Immature natural killer cell (primary cell): ENCODE measurements around the gene ASB6. TPM values are rescaled to one million over a fixed set of nuclear protein-coding genes. Genes with fewer than 3 reads are reported as not detected.
"Not testable (repeated sequence)": the region's sequence is repeated elsewhere in the genome, so short reads cannot be mapped to it uniquely, and the experiment has no call there.

Experiments used
- DNase-seq, 3 donors: peaks; one replicate each; pipeline ENCODE4 v3.0.0; 2022; ENCODE audit warnings: mixed read lengths in 1 of 3
- H3K27ac Mint-ChIP-seq, 6 donors: one replicate each; pipeline ENCODE4 v1.8.0; 2020; ENCODE audit warnings: mixed read lengths in 6 of 6, mild to moderate bottlenecking in 5 of 6, inconsistent platforms in 4 of 6, moderate library complexity in 3 of 6
- H3K27me3 Mint-ChIP-seq, 3 donors: one replicate each; pipeline ENCODE4 v1.8.0; 2020 to 2021; ENCODE audit warnings: low read depth in 3 of 3, mild to moderate bottlenecking in 3 of 3, mixed read lengths in 3 of 3, moderate library complexity in 3 of 3, inconsistent platforms in 1 of 3
- H3K36me3 Mint-ChIP-seq, 3 donors: one replicate each; pipeline ENCODE4 v1.8.0; 2020; ENCODE audit warnings: mixed read lengths in 3 of 3, inconsistent platforms in 2 of 3, mild to moderate bottlenecking in 2 of 3
- H3K4me1 Mint-ChIP-seq, 2 donors: one replicate each; pipeline ENCODE4 v1.8.0; 2020; ENCODE audit warnings: inconsistent platforms in 2 of 2, mild to moderate bottlenecking in 2 of 2, mixed read lengths in 2 of 2, moderate library complexity in 1 of 2
- H3K4me3 Mint-ChIP-seq, 5 donors: one replicate each; pipeline ENCODE4 v1.8.0; 2020; ENCODE audit warnings: mild to moderate bottlenecking in 5 of 5, mixed read lengths in 5 of 5, inconsistent platforms in 3 of 5, moderate library complexity in 3 of 5
- H3K9me3 Mint-ChIP-seq, 6 donors: one replicate each; pipeline ENCODE4 v1.8.0; 2020; ENCODE audit warnings: mild to moderate bottlenecking in 6 of 6, mixed read lengths in 6 of 6, inconsistent platforms in 4 of 6, moderate library complexity in 3 of 6
- polyA plus RNA-seq, 3 donors: library from polyadenylated mRNA; unstranded; fragments of 300-500 nt; fragmentation: Illumina TruSeq; gene quantifications; one replicate each; pipeline ENCODE4 v1.2.3, GENCODE V29; 2021

ASB6 gene
- polyA plus RNA-seq, 3 donors from 2014 or later = 13.9 to 26.6 (median 19.9) TPM

GRCh38 chr9:129662239-129662638 lies 20.3 kb upstream of the ASB6 start:
- not testable (repeated sequence) for H3K36me3 Mint-ChIP-seq, H3K4me1 Mint-ChIP-seq, H3K27ac Mint-ChIP-seq

GRCh38 chr9:129661029-129661428 lies 19.1 kb upstream of the ASB6 start:
- no peak overlapping the region for H3K27ac Mint-ChIP-seq
- H3K4me1 Mint-ChIP-seq = peaks cover 0 to 3% of the 10 kb centered on the region in 2 donors
- no peaks in the 10 kb centered on the region for H3K36me3 Mint-ChIP-seq
- H3K4me3 Mint-ChIP-seq = no peak overlapping the region
- DNase-seq = no peak
- peaks cover 0 to 9% (median 3%) of the 10 kb centered on the region in 3 donors for H3K27me3 Mint-ChIP-seq
- peaks cover 0 to 2% (median 0%) of the 10 kb centered on the region in 6 donors for H3K9me3 Mint-ChIP-seq

More at GRCh38 chr9:129662239-129662638, 20.3 kb upstream of the ASB6 start:
- H3K9me3 Mint-ChIP-seq, H3K4me3 Mint-ChIP-seq, H3K27me3 Mint-ChIP-seq, DNase-seq: not testable (repeated sequence)

GRCh38 chr9:129656795-129657390 lies 14.9 kb upstream of the ASB6 start:
- no peak for DNase-seq
- peaks cover 0 to 3% (median 0%) of the 10 kb centered on the region in 3 donors for H3K27me3 Mint-ChIP-seq
- H3K36me3 Mint-ChIP-seq = no peaks in the 10 kb centered on the region
- H3K4me1 Mint-ChIP-seq = no peaks in the 10 kb centered on the region
- peaks cover 0 to 4% (median 0%) of the 10 kb centered on the region in 6 donors for H3K9me3 Mint-ChIP-seq
- H3K4me3 Mint-ChIP-seq = no peak overlapping the region
- H3K27ac Mint-ChIP-seq = no peak overlapping the region

- Mint-ChIP-seq H3K36me3 (no peaks in the 10 kb centered on the region), H3K27me3 (peaks cover 0 to 1% (median 0%) of the 10 kb centered on the region in 3 donors), H3K27ac (no peak overlapping the region), H3K4me3 (no peak overlapping the region), H3K4me1 (no peaks in the 10 kb centered on the region), H3K9me3 (peaks cover 0 to 4% (median 0%) of the 10 kb centered on the region in 6 donors)
- no peak for DNase-seq
These were observed 13.7 kb upstream of the ASB6 start for GRCh38 chr9:129655696-129656095.

- Mint-ChIP-seq H3K36me3 (no peaks in the 10 kb centered on the region), H3K4me3 (no peak overlapping the region), H3K27me3 (peaks cover 0 to 1% (median 0%) of the 10 kb centered on the region in 3 donors), H3K4me1 (no peaks in the 10 kb centered on the region), H3K27ac (no peak overlapping the region), H3K9me3 (peaks cover 0 to 4% (median 0%) of the 10 kb centered on the region in 6 donors)
- DNase-seq = no peak
These were observed 13.2 kb upstream of the ASB6 start for GRCh38 chr9:129655154-129655553.

GRCh38 chr9:129654554-129655040 lies 12.6 kb upstream of the ASB6 start:
- peaks cover 0 to 2% (median 0%) of the 10 kb centered on the region in 3 donors for H3K27me3 Mint-ChIP-seq
- H3K4me3 Mint-ChIP-seq = no peak overlapping the region
- peaks cover 0 to 4% (median 0%) of the 10 kb centered on the region in 6 donors for H3K9me3 Mint-ChIP-seq
- H3K4me1 Mint-ChIP-seq = no peaks in the 10 kb centered on the region
- H3K27ac Mint-ChIP-seq = no peak overlapping the region
- DNase-seq = no peak
- H3K36me3 Mint-ChIP-seq = no peaks in the 10 kb centered on the region

- Mint-ChIP-seq H3K9me3 (peaks cover 0 to 4% (median 0%) of the 10 kb centered on the region in 6 donors), H3K4me1 (no peaks in the 10 kb centered on the region), H3K27me3 (peaks cover 0 to 2% (median 0%) of the 10 kb centered on the region in 3 donors), H3K36me3 (no peaks in the 10 kb centered on the region), H3K4me3 (no peak overlapping the region), H3K27ac (no peak overlapping the region)
- DNase-seq = no peak
These were observed 12.0 kb upstream of the ASB6 start for GRCh38 chr9:129653823-129654553.

- Mint-ChIP-seq H3K27ac (no peak overlapping the region), H3K4me1 (no peaks in the 10 kb centered on the region), H3K4me3 (no peak overlapping the region), H3K27me3 (peaks cover 0 to 2% (median 0%) of the 10 kb centered on the region in 3 donors), H3K9me3 (no peaks in the 10 kb centered on the region), H3K36me3 (no peaks in the 10 kb centered on the region)
- no peak for DNase-seq
These were observed 8.8 kb upstream of the ASB6 start for GRCh38 chr9:129650680-129651235.

- Mint-ChIP-seq H3K4me1 (no peaks in the 10 kb centered on the region), H3K27ac (no peak overlapping the region), H3K9me3 (no peaks in the 10 kb centered on the region), H3K36me3 (no peaks in the 10 kb centered on the region), H3K27me3 (peaks cover 0 to 2% (median 2%) of the 10 kb centered on the region in 3 donors), H3K4me3 (no peak overlapping the region)
- no peak for DNase-seq
These were observed 8.1 kb upstream of the ASB6 start for GRCh38 chr9:129649726-129650679.

GRCh38 chr9:129648764-129649115 lies 6.8 kb upstream of the ASB6 start:
- peaks cover 0 to 4% (median 2%) of the 10 kb centered on the region in 3 donors for H3K27me3 Mint-ChIP-seq
- H3K4me1 Mint-ChIP-seq = no peaks in the 10 kb centered on the region
- DNase-seq = no peak
- no peak overlapping the region for H3K27ac Mint-ChIP-seq
- no peaks in the 10 kb centered on the region for H3K9me3 Mint-ChIP-seq
- no peaks in the 10 kb centered on the region for H3K36me3 Mint-ChIP-seq
- H3K4me3 Mint-ChIP-seq = no peak overlapping the region

- Mint-ChIP-seq H3K4me3 (no peak overlapping the region), H3K27ac (peak overlapping the region in 1 of 6 donors; percentile 19), H3K36me3 (no peaks in the 10 kb centered on the region), H3K27me3 (peaks cover 0 to 4% (median 2%) of the 10 kb centered on the region in 3 donors), H3K4me1 (no peaks in the 10 kb centered on the region), H3K9me3 (no peaks in the 10 kb centered on the region)
- no peak for DNase-seq
These were observed 6.3 kb upstream of the ASB6 start for GRCh38 chr9:129648092-129648763.

GRCh38 chr9:129647635-129648034 lies 5.7 kb upstream of the ASB6 start:
- no peak overlapping the region for H3K4me3 Mint-ChIP-seq

GRCh38 chr9:129646654-129647053 lies 4.7 kb upstream of the ASB6 start:
- H3K4me3 Mint-ChIP-seq = no peak overlapping the region
- no peaks in the 10 kb centered on the region for H3K36me3 Mint-ChIP-seq
- H3K27ac Mint-ChIP-seq = no peak overlapping the region
- peaks cover 3 to 9% (median 3%) of the 10 kb centered on the region in 3 donors for H3K27me3 Mint-ChIP-seq
- H3K4me1 Mint-ChIP-seq = peaks cover 0 to 2% of the 10 kb centered on the region in 2 donors
- no peaks in the 10 kb centered on the region for H3K9me3 Mint-ChIP-seq
- no peak for DNase-seq

More at GRCh38 chr9:129647635-129648034, 5.7 kb upstream of the ASB6 start:
- no peaks in the 10 kb centered on the region for H3K9me3 Mint-ChIP-seq
- H3K27ac Mint-ChIP-seq = no peak overlapping the region
- H3K36me3 Mint-ChIP-seq = no peaks in the 10 kb centered on the region
- no peaks in the 10 kb centered on the region for H3K4me1 Mint-ChIP-seq
- peaks cover 0 to 4% (median 2%) of the 10 kb centered on the region in 3 donors for H3K27me3 Mint-ChIP-seq
- no peak for DNase-seq
